Stomach (tissue), 4 donors: ENCODE results near the gene MUSK.

Experiments used
- EP300 ChIP-seq: sonication (generic); formaldehyde crosslinking; IDR thresholded peaks from one replicate; pipeline ENCODE4 v1.6.1; 2017; ENCODE audit warnings: antibody characterized with exemption
- POLR2A ChIP-seq, 4 donors: fragments of 450-650 bp; IDR thresholded peaks; one replicate each; pipeline ENCODE4 v1.6.1; 2016; ENCODE audit warnings: antibody characterized with exemption in 4 of 4, control low read depth in 2 of 4, mild to moderate bottlenecking in 1 of 4, moderate library complexity in 1 of 4
- POLR2AphosphoS5 ChIP-seq, 3 donors: sonication (generic); formaldehyde crosslinking; IDR thresholded peaks; one replicate each; pipeline ENCODE4 v1.6.1; 2016; ENCODE audit warnings: antibody characterized with exemption in 3 of 3
- TF ChIP-seq, protein P1 (sequence below), 7 experiments: fragments of 450-650 bp in 4 of 7; fragments of 200-600 bp in 3 of 7; sonication (generic) in 3 of 7; IDR thresholded peaks; one replicate each; pipeline ENCODE4 v1.5.1; 2016 to 2019; ENCODE audit warnings: antibody characterized with exemption in 7 of 7, control low read depth in 2 of 7, mild to moderate bottlenecking in 1 of 7

DNA sequence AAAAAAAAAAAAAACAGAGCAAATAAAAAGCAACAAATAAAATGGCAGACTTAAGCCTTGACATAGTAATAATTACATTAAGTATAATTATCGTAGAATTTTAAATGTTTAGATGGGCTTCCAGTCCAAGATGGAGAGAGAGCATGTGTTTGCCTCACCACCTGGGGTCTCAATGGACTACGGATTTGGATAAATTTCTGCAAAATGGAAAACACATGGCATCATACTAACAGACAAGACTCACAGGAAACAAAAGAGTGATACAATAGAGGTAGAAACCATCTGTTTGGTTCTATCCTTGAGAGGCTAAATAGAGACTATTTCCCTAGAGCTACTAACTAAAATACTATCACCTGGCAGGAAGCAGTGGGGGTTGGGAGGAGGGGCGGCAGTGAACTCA lies 144.3 kb downstream of the MUSK start:
- TF ChIP-seq EP300 = no peak
- no peak for TF ChIP-seq POLR2AphosphoS5 (IDR thresholded peaks at IDR 0.05)
- TF ChIP-seq, protein P1, sequence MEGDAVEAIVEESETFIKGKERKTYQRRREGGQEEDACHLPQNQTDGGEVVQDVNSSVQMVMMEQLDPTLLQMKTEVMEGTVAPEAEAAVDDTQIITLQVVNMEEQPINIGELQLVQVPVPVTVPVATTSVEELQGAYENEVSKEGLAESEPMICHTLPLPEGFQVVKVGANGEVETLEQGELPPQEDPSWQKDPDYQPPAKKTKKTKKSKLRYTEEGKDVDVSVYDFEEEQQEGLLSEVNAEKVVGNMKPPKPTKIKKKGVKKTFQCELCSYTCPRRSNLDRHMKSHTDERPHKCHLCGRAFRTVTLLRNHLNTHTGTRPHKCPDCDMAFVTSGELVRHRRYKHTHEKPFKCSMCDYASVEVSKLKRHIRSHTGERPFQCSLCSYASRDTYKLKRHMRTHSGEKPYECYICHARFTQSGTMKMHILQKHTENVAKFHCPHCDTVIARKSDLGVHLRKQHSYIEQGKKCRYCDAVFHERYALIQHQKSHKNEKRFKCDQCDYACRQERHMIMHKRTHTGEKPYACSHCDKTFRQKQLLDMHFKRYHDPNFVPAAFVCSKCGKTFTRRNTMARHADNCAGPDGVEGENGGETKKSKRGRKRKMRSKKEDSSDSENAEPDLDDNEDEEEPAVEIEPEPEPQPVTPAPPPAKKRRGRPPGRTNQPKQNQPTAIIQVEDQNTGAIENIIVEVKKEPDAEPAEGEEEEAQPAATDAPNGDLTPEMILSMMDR (IDR thresholded peaks at IDR 0.05) = no peak
- no peak for TF ChIP-seq POLR2A (IDR thresholded peaks at IDR 0.05)
